ENCODE results near the gene LHX8.

LHX8 gene

GRCh38 chr1:75125161-75125726, 8.9 kb upstream of the LHX8 start:
- no peak for ATAC-seq
- no peak for TF ChIP-seq TCF4 (CRISPR knock-in tag; IDR thresholded peaks at IDR 0.05; ENCODE audit: borderline replicate concordance)
- no peak for TF ChIP-seq BACH2 (CRISPR knock-in tag; IDR thresholded peaks at IDR 0.05; ENCODE audit: borderline replicate concordance)
- no peak for TF ChIP-seq ESRRG (CRISPR knock-in tag; IDR thresholded peaks at IDR 0.05)
- no peak for TF ChIP-seq CREB5 (CRISPR knock-in tag; IDR thresholded peaks at IDR 0.05; ENCODE audit: low read depth)
- no peak for TF ChIP-seq ZNF565 (CRISPR knock-in tag; conservative IDR thresholded peaks at IDR 0.05; ENCODE audit: low read depth)
- no peak for TF ChIP-seq POU6F1 (CRISPR knock-in tag; IDR thresholded peaks at IDR 0.05; ENCODE audit: borderline replicate concordance, low read depth)
- no peak for TF ChIP-seq ZNF70 (CRISPR knock-in tag; IDR thresholded peaks at IDR 0.05)
- no peak for TF ChIP-seq ARNTL (CRISPR knock-in tag; IDR thresholded peaks at IDR 0.05; ENCODE audit: borderline replicate concordance, low read depth)
- TF ChIP-seq ZFP3 (CRISPR knock-in tag; IDR thresholded peaks at IDR 0.05): no peak
- TF ChIP-seq ZC3H10 (CRISPR knock-in tag; IDR thresholded peaks at IDR 0.05): no peak
- TF ChIP-seq OSR1 (CRISPR knock-in tag; IDR thresholded peaks at IDR 0.05): no peak
- TF ChIP-seq CSDC2 (CRISPR knock-in tag; IDR thresholded peaks at IDR 0.05): no peak
- no peak for TF ChIP-seq PPARA (CRISPR knock-in tag; IDR thresholded peaks at IDR 0.05; ENCODE audit: borderline replicate concordance)
- TF ChIP-seq ZNF8 (CRISPR knock-in tag; IDR thresholded peaks at IDR 0.05): no peak
- no peak for TF ChIP-seq CSRNP3 (CRISPR knock-in tag; IDR thresholded peaks at IDR 0.05)
- TF ChIP-seq TOX (CRISPR knock-in tag; IDR thresholded peaks at IDR 0.05; ENCODE audit: borderline replicate concordance): no peak

- no peak for TF ChIP-seq CSRNP3 (CRISPR knock-in tag; IDR thresholded peaks at IDR 0.05)
- TF ChIP-seq OSR1 (CRISPR knock-in tag; IDR thresholded peaks at IDR 0.05): no peak
- ATAC-seq: no peak
These were observed 7.5 kb upstream of the LHX8 start for GRCh38 chr1:75126611-75127101.

GRCh38 chr1:75127916-75128717, 6.1 kb upstream of the LHX8 start:
- ATAC-seq: no peak
- TF ChIP-seq ISL1 (CRISPR knock-in tag; IDR thresholded peaks at IDR 0.05) (no peak), TCF4 (CRISPR knock-in tag; IDR thresholded peaks at IDR 0.05; ENCODE audit: borderline replicate concordance) (no peak)

- ATAC-seq: no peak
These were observed 4.6 kb upstream of the LHX8 start for GRCh38 chr1:75129660-75129982.

More at GRCh38 chr1:75129660-75129982, 4.6 kb upstream of the LHX8 start:
- TF ChIP-seq ISL1 (CRISPR knock-in tag; IDR thresholded peaks at IDR 0.05) (no peak), ZNF70 (CRISPR knock-in tag; IDR thresholded peaks at IDR 0.05) (no peak), ZNF565 (CRISPR knock-in tag; conservative IDR thresholded peaks at IDR 0.05; ENCODE audit: low read depth) (no peak), TSHZ2 (CRISPR knock-in tag; IDR thresholded peaks at IDR 0.05) (no peak), POU6F1 (CRISPR knock-in tag; IDR thresholded peaks at IDR 0.05; ENCODE audit: borderline replicate concordance, low read depth) (no peak), ZFP30 (CRISPR knock-in tag; IDR thresholded peaks at IDR 0.05) (no peak), CREB5 (CRISPR knock-in tag; IDR thresholded peaks at IDR 0.05; ENCODE audit: low read depth) (no peak), PPARA (CRISPR knock-in tag; IDR thresholded peaks at IDR 0.05; ENCODE audit: borderline replicate concordance) (no peak), CSRNP3 (CRISPR knock-in tag; IDR thresholded peaks at IDR 0.05) (no peak), ZFP3 (CRISPR knock-in tag; IDR thresholded peaks at IDR 0.05) (no peak), ESRRG (CRISPR knock-in tag; IDR thresholded peaks at IDR 0.05) (no peak), OSR1 (CRISPR knock-in tag; IDR thresholded peaks at IDR 0.05) (no peak), RARB (CRISPR knock-in tag; IDR thresholded peaks at IDR 0.05) (no peak)
